Fibroblast of skin of right biceps (primary cell): ENCODE data around the gene SMPD3.

ENCODE experiments used
- DNase-seq: peaks from one replicate; pipeline ENCODE4 v3.0.0-alpha.2; 2013

The SMPD3 gene

GRCh38 chr16:68432701-68433100 lies 15.6 kb downstream of the SMPD3 start:
- DNase-seq: no peak

- no peak for DNase-seq
Observed at GRCh38 chr16:68429076-68429854, 19.0 kb downstream of the SMPD3 start.

- no peak for DNase-seq
Observed at GRCh38 chr16:68427649-68428303, 20.5 kb downstream of the SMPD3 start.

GRCh38 chr16:68426347-68426652 lies 22.0 kb downstream of the SMPD3 start:
- no peak for DNase-seq

- DNase-seq: no peak
Observed at GRCh38 chr16:68425498-68426346, 22.6 kb downstream of the SMPD3 start.

GRCh38 chr16:68423771-68424170 lies 24.5 kb downstream of the SMPD3 start:
- DNase-seq: no peak

GRCh38 chr16:68422396-68422960 lies 25.8 kb downstream of the SMPD3 start:
- DNase-seq: no peak

- no peak for DNase-seq
Observed at GRCh38 chr16:68421076-68421475, 27.2 kb downstream of the SMPD3 start.

- DNase-seq: no peak
Observed at GRCh38 chr16:68420366-68420942, 27.9 kb downstream of the SMPD3 start.

- DNase-seq: no peak
Observed at GRCh38 chr16:68417711-68418301, 30.5 kb downstream of the SMPD3 start.

- no peak for DNase-seq
Observed at GRCh38 chr16:68416057-68417046, 32.0 kb downstream of the SMPD3 start.

- DNase-seq: no peak
Observed at GRCh38 chr16:68414581-68414980, 33.7 kb downstream of the SMPD3 start.

GRCh38 chr16:68412061-68412460 lies 36.2 kb downstream of the SMPD3 start:
- DNase-seq: no peak

GRCh38 chr16:68411086-68411485 lies 37.2 kb downstream of the SMPD3 start:
- no peak for DNase-seq

GRCh38 chr16:68408967-68409366 lies 39.3 kb downstream of the SMPD3 start:
- DNase-seq: no peak

- no peak for DNase-seq
Observed at GRCh38 chr16:68408428-68408827, 39.9 kb downstream of the SMPD3 start.

- peak; percentile 50 for DNase-seq
Observed at GRCh38 chr16:68406458-68407152, 41.7 kb downstream of the SMPD3 start.

- no peak for DNase-seq
Observed at GRCh38 chr16:68404736-68405345, 43.5 kb downstream of the SMPD3 start.

GRCh38 chr16:68403704-68404103 lies 44.6 kb downstream of the SMPD3 start:
- DNase-seq: no peak

GRCh38 chr16:68403177-68403576 lies 45.1 kb downstream of the SMPD3 start:
- DNase-seq: no peak

- DNase-seq: peak; percentile 31
Observed at GRCh38 chr16:68402748-68403040, 45.6 kb downstream of the SMPD3 start.
